VCaP (cell line): ENCODE measurements around the gene LYZ.

Source experiments
- H3K27ac ChIP-seq: fragments of 450-650 bp; 2 replicates; pipeline ENCODE4 v1.5.1; 2017
- TF ChIP-seq, protein P1 (sequence below): fragments of 450-650 bp; conservative IDR thresholded peaks from 2 replicates; pipeline ENCODE4 v1.5.1; 2017; ENCODE audit warnings: mild to moderate bottlenecking, moderate library complexity

The LYZ gene

DNA sequence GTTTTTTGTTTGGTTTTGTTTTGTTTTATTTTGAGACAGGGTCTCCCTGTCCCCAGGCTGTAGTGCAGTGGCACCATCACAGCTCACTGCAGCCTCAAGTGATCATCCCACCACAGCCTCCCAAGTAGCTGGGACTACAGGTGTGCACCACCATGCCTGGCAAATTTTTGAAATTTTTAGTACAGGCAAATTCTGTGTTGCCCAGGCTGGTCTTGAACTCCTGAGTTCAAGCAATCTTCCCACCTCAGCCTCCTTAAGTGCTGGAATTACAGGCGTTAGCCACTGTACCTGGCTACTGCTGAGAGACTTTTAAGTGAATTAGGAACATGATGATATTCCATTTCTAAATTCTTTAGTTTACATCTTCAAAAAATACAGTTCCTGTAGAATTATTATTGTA is 2.6 kb downstream of the LYZ start:
- no peak overlapping the region for H3K27ac ChIP-seq
- TF ChIP-seq, protein P1, sequence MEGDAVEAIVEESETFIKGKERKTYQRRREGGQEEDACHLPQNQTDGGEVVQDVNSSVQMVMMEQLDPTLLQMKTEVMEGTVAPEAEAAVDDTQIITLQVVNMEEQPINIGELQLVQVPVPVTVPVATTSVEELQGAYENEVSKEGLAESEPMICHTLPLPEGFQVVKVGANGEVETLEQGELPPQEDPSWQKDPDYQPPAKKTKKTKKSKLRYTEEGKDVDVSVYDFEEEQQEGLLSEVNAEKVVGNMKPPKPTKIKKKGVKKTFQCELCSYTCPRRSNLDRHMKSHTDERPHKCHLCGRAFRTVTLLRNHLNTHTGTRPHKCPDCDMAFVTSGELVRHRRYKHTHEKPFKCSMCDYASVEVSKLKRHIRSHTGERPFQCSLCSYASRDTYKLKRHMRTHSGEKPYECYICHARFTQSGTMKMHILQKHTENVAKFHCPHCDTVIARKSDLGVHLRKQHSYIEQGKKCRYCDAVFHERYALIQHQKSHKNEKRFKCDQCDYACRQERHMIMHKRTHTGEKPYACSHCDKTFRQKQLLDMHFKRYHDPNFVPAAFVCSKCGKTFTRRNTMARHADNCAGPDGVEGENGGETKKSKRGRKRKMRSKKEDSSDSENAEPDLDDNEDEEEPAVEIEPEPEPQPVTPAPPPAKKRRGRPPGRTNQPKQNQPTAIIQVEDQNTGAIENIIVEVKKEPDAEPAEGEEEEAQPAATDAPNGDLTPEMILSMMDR: no peak

- TF ChIP-seq, protein P1: no peak
- H3K27ac ChIP-seq: no peak overlapping the region
These were observed 3.5 kb downstream of the LYZ start for GRCh38 chr12:69351462-69352236.

DNA sequence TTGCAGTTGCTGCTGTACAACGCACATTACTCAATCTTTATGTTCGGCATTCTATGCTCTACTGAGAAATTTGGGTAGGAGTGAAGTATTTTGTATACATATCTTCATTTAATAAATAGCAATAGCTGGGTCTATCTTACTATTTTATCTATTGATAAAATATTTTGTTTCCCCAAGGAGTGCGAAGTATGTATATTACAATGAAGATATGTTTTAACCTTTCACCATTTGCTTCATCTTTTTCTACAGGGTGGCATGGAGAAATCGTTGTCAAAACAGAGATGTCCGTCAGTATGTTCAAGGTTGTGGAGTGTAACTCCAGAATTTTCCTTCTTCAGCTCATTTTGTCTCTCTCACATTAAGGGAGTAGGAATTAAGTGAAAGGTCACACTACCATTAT is 4.7 kb downstream of the LYZ start:
- no peak overlapping the region for H3K27ac ChIP-seq
- TF ChIP-seq, protein P1: no peak

DNA sequence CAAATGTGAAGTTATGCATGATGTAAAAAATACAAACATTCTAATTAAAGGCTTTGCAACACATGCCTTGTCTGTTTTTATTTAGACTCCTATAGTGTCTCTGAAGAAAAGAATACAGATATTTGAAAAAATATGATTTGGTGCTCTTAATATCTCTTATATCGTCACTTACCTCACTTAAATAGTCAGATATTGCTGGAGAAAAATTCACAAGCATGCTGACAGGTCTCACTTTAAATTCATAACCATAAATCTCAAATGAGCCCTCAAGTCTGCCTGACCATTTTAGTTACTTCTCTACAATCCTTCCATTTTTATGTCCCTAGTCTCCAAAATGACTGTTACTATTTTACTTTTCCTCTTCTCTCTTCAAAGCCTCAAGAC is 6.0 kb downstream of the LYZ start:
- no peak overlapping the region for H3K27ac ChIP-seq
- TF ChIP-seq, protein P1: no peak

DNA sequence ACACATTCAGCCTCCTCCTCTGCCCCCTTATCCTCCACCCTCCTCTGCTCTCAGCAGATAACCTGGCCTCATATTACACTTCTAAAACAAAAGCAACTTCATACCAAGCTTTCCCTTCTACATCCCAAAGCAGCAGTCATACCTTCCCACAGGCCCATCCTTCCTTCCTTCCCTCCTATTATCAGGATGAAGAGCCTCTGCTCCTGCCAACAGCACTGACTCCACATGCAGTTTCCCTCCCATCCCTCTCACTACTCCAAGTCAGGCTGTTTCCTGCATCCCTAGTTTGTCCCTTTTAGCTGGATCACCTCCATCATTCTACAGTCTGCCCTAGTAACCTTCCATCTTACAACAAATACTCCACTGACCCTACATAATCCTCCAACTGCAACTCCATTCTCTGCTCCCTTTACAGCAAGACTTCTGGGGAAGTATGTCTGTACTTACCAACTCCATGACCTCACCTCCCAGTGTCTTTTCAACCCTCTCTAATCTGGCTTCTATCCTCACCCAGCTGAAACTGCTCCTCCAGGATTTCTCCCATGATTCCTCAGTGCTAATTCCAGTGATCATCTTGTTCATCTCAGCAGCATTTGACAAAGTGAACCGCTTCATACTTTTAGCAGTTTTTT is 6.5 kb downstream of the LYZ start:
- H3K27ac ChIP-seq: no peak overlapping the region
- TF ChIP-seq, protein P1: no peak

DNA sequence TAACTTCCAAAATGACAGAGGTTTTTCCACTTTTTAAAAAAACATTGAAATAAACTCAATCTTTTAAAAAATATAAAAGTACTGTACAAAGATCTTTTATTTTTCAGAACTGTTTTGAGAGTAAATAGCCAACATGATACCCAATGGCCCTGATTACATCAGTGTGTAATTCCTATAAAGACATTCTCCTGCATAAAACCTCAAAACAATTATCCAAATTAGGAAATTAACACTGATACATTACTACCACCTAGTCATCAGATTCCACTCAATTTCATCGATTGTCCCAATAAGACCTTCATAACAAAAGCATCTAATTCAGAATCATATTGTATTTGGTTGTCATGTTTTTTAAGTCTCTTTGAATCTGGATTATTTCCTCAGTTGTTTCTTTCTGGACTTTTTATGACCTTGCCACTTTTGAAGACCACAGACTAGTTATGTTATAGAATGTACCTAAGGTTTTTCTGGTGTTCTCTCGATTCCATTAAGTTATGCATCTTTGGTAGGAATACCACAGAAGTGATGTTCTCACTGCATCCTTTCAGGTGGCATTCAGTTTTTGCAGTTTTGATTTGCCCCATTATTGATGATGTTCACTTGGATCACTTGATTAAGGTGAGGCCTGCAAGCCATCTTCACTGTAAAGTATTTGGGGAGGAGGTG is 7.3 kb downstream of the LYZ start:
- no peak overlapping the region for H3K27ac ChIP-seq
- TF ChIP-seq, protein P1: no peak

- TF ChIP-seq, protein P1: no peak
These were observed 11.6 kb downstream of the LYZ start, which contains the start of gene YEATS4 for GRCh38 chr12:69359531-69360347. TSS of gene YEATS4 (plus strand) at chr12:69359743. CDS start at chr12:69359973, 230 bp downstream.

More at GRCh38 chr12:69359531-69360347, 11.6 kb downstream of the LYZ start, which contains the start of gene YEATS4:
- peak within 1 kb of the TSS; percentile 98 for H3K27ac ChIP-seq
